Measurements from ENCODE around the gene PLA2G4B.

Gene PLA2G4B

DNA sequence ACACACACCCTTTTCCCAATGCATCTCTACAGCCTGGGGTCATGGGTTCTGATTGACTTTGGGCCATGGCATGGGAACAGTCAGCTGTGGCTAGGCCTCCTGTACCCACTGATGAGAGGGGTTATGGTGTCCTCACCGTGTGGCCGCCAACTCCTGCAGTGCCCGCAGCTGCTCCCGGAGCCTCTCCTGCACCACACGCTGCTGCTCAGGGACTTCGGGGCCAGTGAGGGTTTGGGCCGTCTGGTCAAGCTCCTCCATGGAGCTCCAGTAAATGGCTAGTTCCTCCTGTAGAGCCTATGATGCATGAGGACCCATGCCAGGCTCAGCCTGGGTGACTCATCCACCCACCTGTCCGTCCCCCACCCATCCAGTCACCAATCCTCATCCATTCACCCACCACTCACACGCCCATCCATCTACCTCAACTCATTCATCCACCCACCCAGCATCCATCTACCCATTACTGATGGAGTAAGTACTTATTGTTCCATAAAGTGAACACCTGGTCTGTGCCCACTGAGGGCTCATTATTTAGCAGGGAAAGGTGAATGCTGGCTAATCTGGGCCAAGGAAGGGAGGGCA, 33.6 kb downstream of the PLA2G4B start:
- no peak for DNase-seq (ENCODE audit: low read depth)

DNA sequence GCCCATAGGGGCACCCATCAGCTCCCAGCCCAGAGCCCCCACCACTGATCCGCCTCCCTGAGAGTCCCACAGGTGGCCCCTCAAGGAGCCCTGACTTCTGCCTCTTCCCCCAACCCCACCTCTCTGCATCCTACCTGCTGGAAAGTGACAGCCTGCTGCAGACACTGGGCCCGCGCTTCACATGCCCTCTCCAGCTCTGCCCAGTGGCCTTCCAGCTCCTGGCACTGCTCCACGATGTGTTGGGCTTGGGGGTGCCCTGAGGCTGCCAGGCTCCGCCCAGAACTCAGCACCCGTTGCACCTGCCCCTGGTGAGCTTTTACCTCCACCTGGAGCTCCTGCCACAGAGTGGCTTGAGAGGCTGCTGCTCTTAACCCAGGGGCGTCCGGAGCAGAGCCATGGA, 35.1 kb downstream of the PLA2G4B start:
- no peak for DNase-seq (ENCODE audit: low read depth)

GRCh38 chr15:41874736-41875135, 36.1 kb downstream of the PLA2G4B start:
- no peak for DNase-seq (ENCODE audit: low read depth)

DNA sequence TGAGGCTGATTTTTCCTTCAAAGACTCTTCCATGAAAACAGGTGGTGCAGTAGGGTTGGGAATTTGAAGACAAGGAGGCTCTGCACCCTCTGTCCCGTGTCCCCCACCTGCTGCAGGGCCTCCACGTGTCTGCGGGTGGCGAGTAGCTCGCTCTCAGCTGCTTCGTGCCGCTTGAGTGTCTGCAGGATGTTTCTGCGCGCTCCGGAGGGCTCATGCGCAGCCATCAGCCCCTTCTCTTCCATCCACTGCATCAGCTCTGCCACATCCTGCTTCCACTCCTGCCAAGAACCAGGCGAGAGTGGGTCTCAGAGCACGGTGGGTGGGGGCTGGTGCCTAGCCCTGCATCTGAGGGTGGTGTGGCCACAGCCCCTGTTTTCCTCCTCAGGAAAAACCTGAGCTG, 37.4 kb downstream of the PLA2G4B start:
- DNase-seq (ENCODE audit: low read depth): no peak

DNA sequence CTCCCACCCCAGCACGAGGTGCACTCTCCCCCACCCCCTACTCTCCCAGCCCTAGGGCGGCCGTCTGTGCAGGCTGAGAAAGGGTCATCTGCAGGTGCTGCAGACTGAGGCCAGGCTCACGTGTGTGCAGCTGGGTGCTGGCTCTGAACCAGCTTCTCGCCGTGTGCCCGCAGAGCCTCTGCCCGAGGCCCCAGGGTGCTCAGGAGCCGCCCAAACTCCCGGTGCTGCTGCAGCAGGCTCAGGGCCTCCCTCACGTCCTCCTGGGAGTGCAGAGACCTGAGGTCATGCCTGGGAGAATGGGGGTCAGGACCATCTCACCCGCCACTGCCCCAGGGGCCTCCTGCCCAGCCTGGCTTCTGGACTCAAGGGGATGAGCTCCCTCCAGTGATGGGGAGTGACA, 38.0 kb downstream of the PLA2G4B start:
- no peak for DNase-seq (ENCODE audit: low read depth)

GRCh38 chr15:41877631-41878354, 39.1 kb downstream of the PLA2G4B start:
- DNase-seq (ENCODE audit: low read depth): no peak

DNA sequence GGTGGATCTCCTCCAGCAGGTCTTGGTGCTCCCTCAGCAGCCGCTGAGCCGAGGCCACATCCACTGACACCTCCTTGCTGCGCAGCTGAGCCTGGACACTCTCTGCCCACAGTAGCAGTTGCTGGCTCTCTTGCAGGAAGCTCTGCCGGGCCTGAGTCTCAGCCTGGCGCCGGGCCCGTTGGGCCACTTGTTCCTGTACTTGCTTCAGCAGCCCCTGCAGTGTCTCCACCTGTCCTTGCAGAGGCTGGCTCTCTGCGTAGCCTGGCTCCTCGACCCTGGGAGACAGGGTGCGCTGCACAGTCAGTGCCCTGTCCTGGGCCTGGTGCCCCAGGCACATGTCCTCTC, 39.7 kb downstream of the PLA2G4B start:
- no peak for DNase-seq (ENCODE audit: low read depth)

- no peak for DNase-seq (ENCODE audit: low read depth)
Observed at GRCh38 chr15:41879321-41879845, 40.7 kb downstream of the PLA2G4B start.

DNA sequence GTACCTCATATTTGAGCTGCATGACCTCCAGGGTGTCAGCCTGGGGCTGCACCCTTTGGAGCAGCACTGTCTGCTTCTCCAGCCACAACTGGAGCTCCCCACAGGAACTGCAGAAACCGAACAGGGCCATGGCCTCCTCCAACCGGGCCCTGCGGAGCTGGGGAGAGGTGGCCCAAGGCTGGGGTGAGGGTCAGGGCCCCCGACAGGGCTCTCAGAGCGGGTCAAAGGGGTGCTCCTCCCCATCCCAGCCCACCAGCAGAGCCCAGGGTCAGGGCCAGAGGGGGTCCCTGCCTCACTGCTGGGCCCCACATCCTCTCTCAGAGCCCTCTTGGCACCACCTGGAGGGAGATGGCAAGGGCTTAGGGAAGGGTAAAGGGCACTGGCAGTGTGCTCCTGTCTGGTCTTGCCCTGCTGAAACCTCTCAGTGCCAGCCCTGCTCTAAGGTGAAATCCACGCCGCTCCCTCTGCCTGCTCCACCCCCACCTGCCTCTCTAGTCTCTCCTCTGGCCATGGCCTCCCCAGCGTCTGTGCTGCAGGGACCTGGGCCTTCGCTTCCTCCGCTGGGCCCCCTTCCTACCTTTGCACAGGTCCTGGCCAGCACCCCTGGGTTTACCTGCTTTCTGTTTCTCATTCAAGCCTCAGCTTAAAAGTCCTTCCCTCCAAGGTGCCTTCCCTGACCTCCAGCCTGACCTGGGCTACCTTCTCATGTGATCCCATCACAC, 41.7 kb downstream of the PLA2G4B start:
- DNase-seq (ENCODE audit: low read depth): no peak

- DNase-seq (ENCODE audit: low read depth): no peak
Observed at GRCh38 chr15:41881086-41881485, 42.4 kb downstream of the PLA2G4B start.

GRCh38 chr15:41881550-41881919, 42.9 kb downstream of the PLA2G4B start:
- DNase-seq (ENCODE audit: low read depth): no peak

DNA sequence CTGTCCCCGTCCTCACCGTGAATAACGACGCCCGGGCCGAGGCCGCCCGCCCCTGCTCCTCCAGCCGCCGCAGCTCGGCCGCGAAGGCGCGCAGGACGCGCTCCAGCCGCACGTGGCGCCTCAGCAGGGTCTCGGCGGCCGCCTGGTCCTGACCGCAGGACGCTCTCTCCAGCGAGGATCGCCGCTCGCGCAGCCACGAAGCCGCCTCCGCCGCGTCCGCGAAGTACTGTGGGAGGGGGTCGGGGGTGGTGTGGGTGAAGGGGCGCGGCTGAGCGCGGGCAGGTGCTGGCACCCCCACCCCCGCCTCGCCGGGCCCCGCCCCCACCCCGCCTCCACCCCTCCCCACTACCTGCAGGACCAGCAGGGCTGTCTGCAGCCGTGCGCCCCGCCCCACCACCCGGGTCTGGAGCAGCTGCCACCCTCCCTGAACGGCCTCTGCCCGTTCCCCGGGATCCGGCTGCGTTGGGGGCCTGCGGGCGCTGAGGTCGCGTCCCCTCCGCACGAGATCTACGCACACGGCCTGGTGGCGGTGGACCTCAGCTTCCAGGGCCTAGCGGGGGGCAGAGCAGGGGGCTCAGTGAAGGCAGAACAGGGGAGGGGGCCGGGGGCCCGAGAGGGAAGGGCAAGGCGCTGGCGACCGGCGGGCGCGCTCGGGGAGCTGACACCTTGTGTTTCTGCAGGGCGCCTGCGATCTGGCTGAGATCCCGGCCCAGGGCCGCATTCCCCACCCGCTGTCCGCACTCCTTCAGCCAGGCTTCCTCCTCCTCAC, 43.5 kb downstream of the PLA2G4B start:
- no peak for DNase-seq (ENCODE audit: low read depth)

- no peak for DNase-seq (ENCODE audit: low read depth)
Observed at GRCh38 chr15:41882689-41883483, 44.2 kb downstream of the PLA2G4B start.

- no peak for DNase-seq (ENCODE audit: low read depth)
Observed at GRCh38 chr15:41883484-41883825, 44.8 kb downstream of the PLA2G4B start.

- DNase-seq (ENCODE audit: low read depth): no peak
Observed at GRCh38 chr15:41884458-41884857, 45.8 kb downstream of the PLA2G4B start.

GRCh38 chr15:41885321-41885720, 46.7 kb downstream of the PLA2G4B start:
- no peak for DNase-seq (ENCODE audit: low read depth)

DNA sequence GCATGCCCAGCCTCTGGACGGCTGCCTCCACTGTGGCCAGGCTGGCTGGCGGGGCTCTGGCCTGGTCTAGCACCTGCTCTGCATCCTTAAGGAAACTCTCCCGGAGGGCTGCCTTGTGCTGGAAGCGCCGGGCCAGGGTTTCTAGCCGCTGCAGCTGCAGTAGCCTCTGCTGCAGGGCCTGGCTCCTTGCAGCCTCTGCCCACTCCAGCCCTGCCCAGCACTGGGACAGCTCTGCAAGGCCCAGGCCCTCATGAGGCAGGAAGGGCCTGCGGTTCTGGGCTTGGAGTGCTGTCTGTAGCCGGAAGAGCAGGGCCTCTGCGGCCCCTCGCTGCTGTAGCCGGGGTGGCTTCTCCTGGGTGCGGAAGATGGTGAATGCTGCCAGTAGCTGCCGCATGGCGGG, 47.2 kb downstream of the PLA2G4B start:
- no peak for DNase-seq (ENCODE audit: low read depth)

DNA sequence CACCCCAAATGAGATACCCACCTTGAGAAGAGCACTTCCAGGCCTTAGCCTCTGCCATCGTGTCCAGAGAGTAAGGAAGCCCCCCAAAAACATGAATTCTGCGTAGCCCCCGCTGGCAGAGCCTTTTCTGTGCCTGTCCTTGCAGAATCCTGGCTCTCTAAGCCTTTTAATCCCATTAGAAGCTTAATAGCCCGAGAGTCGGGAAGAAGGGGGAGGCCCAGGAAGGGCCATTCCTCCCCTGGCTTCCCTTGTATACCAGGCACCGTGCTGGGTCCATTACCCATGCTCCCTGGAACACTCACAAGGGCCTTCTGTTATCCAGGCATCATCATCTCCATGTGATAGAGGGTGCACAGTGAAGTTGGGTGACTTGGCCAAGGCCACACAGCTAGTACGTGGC, 48.1 kb downstream of the PLA2G4B start:
- DNase-seq (ENCODE audit: low read depth): no peak

DNA sequence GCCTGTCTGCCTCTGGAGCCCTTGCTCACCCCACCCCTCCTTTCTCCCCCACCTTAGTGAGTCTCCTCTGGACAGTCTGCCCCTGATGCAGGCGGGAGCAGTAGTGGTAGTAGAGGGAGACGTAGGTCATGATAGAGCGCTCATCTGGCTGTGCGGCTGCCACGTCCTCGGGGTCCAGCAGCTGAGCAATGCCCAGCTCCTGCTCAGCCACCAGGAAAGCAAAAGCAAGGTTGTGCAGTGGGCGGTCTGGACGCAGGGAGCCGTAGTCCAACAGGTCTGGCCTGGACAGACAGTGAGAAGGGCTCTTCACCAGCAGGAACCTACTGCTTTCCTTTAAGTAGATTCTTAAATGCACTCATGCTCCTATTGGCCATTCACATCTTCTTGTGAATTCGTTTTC, 48.5 kb downstream of the PLA2G4B start:
- DNase-seq (ENCODE audit: low read depth): no peak

DNA sequence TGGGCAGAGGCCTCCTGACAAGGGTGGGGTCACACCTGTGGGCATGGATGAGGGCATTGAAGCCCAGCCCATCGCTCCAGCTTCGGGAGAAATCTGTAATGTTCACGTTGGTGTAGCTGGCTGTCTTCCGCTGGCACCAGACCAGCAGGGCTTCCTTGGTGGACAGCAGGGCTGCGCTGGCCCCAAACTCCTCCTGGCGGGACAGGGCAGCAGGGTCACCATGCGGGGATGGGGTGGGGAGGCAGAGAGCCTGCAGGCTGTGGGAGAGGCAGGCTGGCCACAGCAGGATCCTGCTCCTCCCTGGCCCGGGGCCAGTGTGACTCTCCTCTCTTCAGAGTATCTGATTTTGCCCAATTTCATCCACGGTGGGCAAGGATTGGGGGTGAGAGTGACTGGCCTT, 49.2 kb downstream of the PLA2G4B start:
- no peak for DNase-seq (ENCODE audit: low read depth)

DNA sequence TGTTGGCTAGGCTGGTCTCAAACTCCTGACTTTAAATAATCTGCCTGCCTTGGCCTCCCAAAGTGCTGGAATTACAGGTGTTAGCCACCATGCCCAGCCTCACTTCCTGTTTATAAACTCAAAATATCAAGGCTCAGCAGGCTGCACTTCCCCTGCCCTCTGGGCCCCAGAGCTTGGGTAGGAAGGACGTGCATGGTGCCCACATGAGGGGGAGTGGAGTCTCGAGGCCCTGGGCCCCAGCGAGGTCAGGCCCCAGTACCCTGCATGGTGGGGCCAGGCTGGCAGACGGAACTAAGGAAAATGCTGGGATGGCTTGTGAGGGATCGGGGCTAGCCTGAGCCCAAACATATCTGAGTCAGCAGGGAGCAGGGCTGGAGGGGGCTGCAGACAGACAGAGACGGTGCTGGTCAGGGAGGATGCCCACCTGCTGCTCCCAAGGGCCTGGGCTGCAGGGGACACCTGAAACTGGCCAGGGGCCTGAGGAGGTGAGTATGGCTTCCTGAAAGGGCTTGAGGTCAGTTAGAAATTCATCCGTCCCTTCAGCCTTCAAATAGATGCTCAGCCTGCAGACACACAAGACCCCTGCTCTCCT, 50.1 kb downstream of the PLA2G4B start:
- DNase-seq (ENCODE audit: low read depth): no peak
